ENCODE data around the gene NAV2.

NAV2 gene

DNA sequence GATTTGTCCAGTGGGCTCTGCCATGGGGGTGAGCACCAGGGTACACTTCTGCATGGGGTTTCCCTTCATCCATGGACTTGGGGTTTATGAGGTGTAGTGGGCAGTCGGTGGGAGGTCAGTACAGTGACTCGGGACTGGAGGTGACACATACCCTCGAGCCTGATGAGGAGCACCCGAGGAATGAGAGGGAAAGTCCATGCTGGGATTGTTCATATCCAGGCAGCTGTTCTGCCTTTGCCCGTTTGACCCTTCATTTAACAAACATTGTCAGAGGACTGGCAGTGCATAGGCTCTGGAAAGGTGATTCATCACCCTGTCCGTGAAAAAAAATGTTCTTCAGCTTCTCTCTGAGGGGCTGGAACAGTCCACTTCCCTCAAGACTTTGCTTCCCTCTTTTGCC is 2.7 kb downstream of the NAV2 start:
- H3K4me3 ChIP-seq (ENCODE audit: low read depth, low read length) = no peak overlapping the region
- DNase-seq (ENCODE audit: low read depth) = no peak
- TF ChIP-seq, protein P1, sequence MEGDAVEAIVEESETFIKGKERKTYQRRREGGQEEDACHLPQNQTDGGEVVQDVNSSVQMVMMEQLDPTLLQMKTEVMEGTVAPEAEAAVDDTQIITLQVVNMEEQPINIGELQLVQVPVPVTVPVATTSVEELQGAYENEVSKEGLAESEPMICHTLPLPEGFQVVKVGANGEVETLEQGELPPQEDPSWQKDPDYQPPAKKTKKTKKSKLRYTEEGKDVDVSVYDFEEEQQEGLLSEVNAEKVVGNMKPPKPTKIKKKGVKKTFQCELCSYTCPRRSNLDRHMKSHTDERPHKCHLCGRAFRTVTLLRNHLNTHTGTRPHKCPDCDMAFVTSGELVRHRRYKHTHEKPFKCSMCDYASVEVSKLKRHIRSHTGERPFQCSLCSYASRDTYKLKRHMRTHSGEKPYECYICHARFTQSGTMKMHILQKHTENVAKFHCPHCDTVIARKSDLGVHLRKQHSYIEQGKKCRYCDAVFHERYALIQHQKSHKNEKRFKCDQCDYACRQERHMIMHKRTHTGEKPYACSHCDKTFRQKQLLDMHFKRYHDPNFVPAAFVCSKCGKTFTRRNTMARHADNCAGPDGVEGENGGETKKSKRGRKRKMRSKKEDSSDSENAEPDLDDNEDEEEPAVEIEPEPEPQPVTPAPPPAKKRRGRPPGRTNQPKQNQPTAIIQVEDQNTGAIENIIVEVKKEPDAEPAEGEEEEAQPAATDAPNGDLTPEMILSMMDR (IDR thresholded peaks at IDR 0.05; ENCODE audit: insufficient read depth, low read depth, low read length, missing control alignments) = no peak

DNA sequence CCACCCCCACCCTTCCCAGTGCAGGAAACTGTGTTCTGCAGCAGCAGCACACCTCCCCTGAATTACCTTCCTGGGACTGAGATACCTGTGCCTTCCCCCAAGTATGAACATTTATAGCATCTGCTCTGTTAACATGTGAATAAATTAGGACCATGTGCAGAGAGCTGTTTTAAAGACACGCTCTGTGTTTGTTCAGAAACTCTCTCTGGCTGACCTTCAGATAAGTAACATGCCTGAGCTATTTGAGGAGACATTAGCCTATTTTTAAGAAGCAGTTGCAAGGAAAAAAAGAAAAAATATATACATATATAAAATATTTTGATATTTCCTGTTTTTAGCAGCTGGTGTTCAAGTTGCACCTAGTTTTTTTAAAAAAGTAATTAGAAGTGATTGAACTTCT is 5.4 kb downstream of the NAV2 start:
- DNase-seq (ENCODE audit: low read depth) = no peak
- TF ChIP-seq, protein P1 (IDR thresholded peaks at IDR 0.05; ENCODE audit: insufficient read depth, low read depth, low read length, missing control alignments) = no peak
- no peak overlapping the region for H3K4me3 ChIP-seq (ENCODE audit: low read depth, low read length)

DNA sequence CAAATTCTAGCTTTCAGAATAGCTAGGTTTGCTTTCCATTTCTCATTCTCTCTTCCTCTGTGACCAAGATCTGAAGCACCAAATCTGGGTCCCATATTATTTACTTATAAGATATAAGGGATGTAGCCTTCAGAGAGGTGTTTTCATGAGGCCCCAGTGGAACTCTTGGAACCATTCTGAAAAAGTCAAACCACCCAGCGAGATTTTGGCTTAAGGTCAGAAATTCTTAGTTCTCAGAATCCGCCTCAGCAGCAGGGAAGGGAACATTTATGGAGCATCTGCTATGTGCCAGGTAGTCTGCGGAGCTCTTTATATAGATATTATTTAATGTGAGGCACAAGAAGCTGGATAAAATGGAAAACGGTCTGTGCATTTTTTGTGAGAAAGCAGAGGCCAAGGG is 6.3 kb downstream of the NAV2 start:
- H3K4me3 ChIP-seq (ENCODE audit: low read depth, low read length) = no peak overlapping the region
- no peak for DNase-seq (ENCODE audit: low read depth)
- TF ChIP-seq, protein P1 (IDR thresholded peaks at IDR 0.05; ENCODE audit: insufficient read depth, low read depth, low read length, missing control alignments) = no peak

DNA sequence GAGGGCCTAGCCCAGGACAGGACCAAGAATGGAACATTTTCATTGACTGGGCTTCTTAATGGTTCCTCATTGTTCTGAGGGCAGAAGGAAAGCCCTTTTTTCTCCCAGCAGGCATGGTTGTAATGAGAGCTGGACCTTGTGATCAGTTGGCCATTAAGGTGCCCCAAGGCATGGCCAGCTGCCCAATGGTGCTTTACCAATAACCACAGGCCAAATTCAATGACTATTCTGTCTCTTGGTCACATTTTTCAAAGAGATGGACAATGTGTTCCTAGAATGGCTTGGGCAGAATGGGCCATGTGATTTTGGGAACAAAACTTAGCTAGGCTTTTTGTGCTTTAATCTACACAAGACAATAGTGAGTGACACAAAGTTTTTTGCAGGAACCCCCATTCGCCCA is 7.3 kb downstream of the NAV2 start:
- no peak for DNase-seq (ENCODE audit: low read depth)
- TF ChIP-seq, protein P1 (IDR thresholded peaks at IDR 0.05; ENCODE audit: insufficient read depth, low read depth, low read length, missing control alignments) = no peak

DNA sequence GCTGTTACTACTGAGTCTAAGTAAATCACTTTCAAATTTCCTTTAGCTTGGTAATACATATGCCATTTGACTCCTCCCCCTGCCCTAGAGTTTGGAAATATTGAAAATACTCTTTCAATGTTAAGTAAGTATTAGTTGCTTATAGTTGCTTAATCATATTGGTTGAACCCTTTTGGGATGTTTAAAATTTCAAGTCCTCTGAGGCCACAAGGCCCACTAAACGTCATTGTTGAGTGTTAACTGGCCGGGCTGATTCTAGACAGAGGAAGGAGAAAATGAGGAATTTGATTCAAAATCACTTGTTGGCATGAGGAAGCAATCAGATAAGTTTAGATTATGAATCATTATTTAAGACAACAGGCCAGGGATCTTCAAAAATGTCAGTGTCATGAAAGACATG is 8.5 kb downstream of the NAV2 start:
- TF ChIP-seq, protein P1 (IDR thresholded peaks at IDR 0.05; ENCODE audit: insufficient read depth, low read depth, low read length, missing control alignments) = no peak
- no peak for DNase-seq (ENCODE audit: low read depth)

More for the DNA sequence above, 7.3 kb downstream of the NAV2 start:
- H3K4me3 ChIP-seq (ENCODE audit: low read depth, low read length) = no peak overlapping the region

DNA sequence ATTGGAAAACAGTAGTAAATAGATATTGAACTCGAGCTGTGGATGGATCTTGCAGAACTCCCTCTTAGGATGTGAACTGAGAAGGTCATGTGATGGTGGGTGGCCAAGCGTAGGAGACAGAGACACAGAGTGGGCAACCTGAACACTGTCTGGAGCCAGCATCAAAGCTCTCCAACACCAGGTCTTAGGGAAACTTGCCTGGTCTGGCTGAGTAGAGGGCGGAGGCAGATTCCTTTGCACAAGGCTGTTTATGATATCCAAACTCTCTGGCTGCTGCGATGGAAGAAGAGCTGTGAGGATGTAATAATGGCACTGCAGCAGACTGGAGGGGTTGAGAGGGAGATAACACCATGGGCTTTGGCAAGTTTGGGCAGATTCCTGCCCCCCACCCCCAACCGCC is 10.1 kb downstream of the NAV2 start:
- DNase-seq (ENCODE audit: low read depth) = no peak
- H3K4me3 ChIP-seq (ENCODE audit: low read depth, low read length) = no peak overlapping the region
- TF ChIP-seq, protein P1 (IDR thresholded peaks at IDR 0.05; ENCODE audit: insufficient read depth, low read depth, low read length, missing control alignments) = no peak

More for the DNA sequence above, 8.5 kb downstream of the NAV2 start:
- H3K4me3 ChIP-seq (ENCODE audit: low read depth, low read length) = no peak overlapping the region

DNA sequence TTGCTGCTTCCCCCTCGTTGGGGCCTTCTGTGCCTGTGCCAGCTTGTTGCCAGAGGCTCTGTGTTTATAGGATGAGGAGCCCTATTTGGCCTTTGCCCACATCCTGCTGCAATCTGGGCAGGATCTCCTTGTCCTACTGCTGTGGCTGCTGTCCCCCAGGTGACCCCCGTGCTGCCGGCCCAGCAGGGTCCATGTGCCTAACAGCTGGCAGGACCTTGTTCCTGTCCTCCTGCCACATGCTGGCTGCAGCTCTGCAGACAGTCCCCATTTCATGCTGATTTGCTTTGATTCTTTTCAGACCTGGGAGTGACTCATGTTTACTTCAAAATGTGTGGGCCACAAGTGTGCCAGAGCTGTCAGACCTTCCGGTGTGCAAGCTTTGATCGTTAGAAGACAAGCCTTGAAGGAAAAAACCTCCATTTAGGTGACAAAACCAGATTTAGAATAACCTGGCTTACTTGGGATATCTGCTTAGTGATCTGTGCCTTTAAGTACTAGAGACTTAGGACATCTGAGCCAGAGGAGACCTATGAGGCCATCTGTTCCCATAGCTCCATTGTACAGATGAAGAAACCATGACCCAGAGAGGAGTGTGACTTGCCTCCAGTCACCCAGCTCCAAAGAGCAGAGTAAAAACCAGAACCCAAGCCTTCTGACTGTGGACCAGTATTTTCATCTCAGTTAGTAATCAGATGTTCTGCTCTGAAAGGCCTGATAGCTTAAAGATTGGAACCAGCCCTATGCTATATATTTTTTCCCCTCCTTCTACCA is 11.1 kb downstream of the NAV2 start:
- H3K4me3 ChIP-seq (ENCODE audit: low read depth, low read length) = no peak overlapping the region
- DNase-seq (ENCODE audit: low read depth) = no peak
- TF ChIP-seq, protein P1 (IDR thresholded peaks at IDR 0.05; ENCODE audit: insufficient read depth, low read depth, low read length, missing control alignments) = no peak
